Germinal center (tissue), 1 donor: ENCODE measurements around the gene CATSPER3.

ENCODE experiments used
- DNase-seq: peaks from one replicate; pipeline ENCODE4 v3.0.0; 2012; ENCODE audit warnings: mixed read lengths, low spot score

Gene CATSPER3

GRCh38 chr5:134967607-134968006 lies at the start of gene CATSPER3:
Gene CATSPER3, plus strand, starts transcription at chr5:134967907. Its CDS starts 85 bp downstream, at chr5:134967992.
- DNase-seq = no peak

- DNase-seq = no peak
These were observed 48.8 kb upstream of the CATSPER3 start for GRCh38 chr5:134918861-134919260.

- DNase-seq = no peak
These were observed 46.7 kb upstream of the CATSPER3 start for GRCh38 chr5:134920848-134921575.

GRCh38 chr5:134932508-134932907 lies 35.2 kb upstream of the CATSPER3 start:
- DNase-seq = no peak

- no peak for DNase-seq
These were observed 33.5 kb upstream of the CATSPER3 start for GRCh38 chr5:134934202-134934601.

- no peak for DNase-seq
These were observed 31.8 kb upstream of the CATSPER3 start for GRCh38 chr5:134935711-134936602.

- no peak for DNase-seq
These were observed 30.2 kb upstream of the CATSPER3 start for GRCh38 chr5:134937526-134937925.

- no peak for DNase-seq
These were observed 29.7 kb upstream of the CATSPER3 start for GRCh38 chr5:134938030-134938429.

GRCh38 chr5:134939500-134939899 lies 28.2 kb upstream of the CATSPER3 start:
- no peak for DNase-seq

GRCh38 chr5:134943547-134943946 lies 24.2 kb upstream of the CATSPER3 start:
- no peak for DNase-seq

- no peak for DNase-seq
These were observed 23.1 kb upstream of the CATSPER3 start for GRCh38 chr5:134944630-134945029.

GRCh38 chr5:134945041-134945440 lies 22.7 kb upstream of the CATSPER3 start:
- no peak for DNase-seq

- DNase-seq = no peak
These were observed 18.8 kb upstream of the CATSPER3 start for GRCh38 chr5:134948911-134949310.

- no peak for DNase-seq
These were observed 18.4 kb upstream of the CATSPER3 start for GRCh38 chr5:134949316-134949715.

GRCh38 chr5:134957920-134958608 lies 9.6 kb upstream of the CATSPER3 start:
- no peak for DNase-seq

GRCh38 chr5:134958755-134959154 lies 9.0 kb upstream of the CATSPER3 start:
- no peak for DNase-seq

- no peak for DNase-seq
These were observed 4.6 kb upstream of the CATSPER3 start for GRCh38 chr5:134963098-134963497.

GRCh38 chr5:134964359-134965270 lies 3.1 kb upstream of the CATSPER3 start:
- no peak for DNase-seq

GRCh38 chr5:134965271-134965825 lies 2.4 kb upstream of the CATSPER3 start:
- no peak for DNase-seq

- DNase-seq = no peak
These were observed 348 bp downstream of the CATSPER3 start for GRCh38 chr5:134968055-134968454.

- DNase-seq = no peak
These were observed 1.5 kb downstream of the CATSPER3 start for GRCh38 chr5:134969166-134969565.
